NCI-H2227 treated with DMSO at 0.1 percent for 48 hours (cell line): ENCODE measurements around the gene SPATA25.
"Not testable (repeated sequence)": the region's sequence is repeated elsewhere in the genome, so short reads cannot be mapped to it uniquely, and the experiment has no call there.

ENCODE experiments used
- DNase-seq: peaks from one replicate; lab custom pipeline; 2025; lab: John Stamatoyannopoulos, UW

SPATA25 gene, protein sequence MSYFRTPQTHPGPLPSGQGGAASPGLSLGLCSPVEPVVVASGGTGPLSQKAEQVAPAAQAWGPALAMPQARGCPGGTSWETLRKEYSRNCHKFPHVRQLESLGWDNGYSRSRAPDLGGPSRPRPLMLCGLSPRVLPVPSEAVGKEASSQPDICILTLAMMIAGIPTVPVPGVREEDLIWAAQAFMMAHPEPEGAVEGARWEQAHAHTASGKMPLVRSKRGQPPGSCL

DNA sequence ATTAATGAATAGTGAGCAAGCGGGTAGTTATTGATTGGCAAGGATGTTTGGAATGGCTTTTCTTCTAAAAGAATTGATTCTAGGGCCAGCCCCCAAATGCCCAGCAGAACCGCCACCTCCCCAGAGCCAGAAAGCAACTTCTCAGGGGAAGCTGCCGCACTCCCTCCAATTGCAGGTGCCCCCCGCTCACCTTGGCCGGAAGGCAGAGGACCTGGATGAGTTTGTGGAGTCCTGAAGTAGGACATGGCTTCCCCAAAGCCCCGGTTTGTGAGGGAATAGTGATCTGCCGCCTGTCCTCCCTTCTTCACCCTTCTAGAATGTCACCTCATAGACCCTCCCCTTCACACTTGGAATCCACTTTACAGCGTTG lies at the start of gene SPATA25:
SPATA25 (minus strand) TSS at position 277 of the 370 bp plus-strand sequence; CDS start at position 245, 32 bp downstream.
- no peak for DNase-seq

DNA sequence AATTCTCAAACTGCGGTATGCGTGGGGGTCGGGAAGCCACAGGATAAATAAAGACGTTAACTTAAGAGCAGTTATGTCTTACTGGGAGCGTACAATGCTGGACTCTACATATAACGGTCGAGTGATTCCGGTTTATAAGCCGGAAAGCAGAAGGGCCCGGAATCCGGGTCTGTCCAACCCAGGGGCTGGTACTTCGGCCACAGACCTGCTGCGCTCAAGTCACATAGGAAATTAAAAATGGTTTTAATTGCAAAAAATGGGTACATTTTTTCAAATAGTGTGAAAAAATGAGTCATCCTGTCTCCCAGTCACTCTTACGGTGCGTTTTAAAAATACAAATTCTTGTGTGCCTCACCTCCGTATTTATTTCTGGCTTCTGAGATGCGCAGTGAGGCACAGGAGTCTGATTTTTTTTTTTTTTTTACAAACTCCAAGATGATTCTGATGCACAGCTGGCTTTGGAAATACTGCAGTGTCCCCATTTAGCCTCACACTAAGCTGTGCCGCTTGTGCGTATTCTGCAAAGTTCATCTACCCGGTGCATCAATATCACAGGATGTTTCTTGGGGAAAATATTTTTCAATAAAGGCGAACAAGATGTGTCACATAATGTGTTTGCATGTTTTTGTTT lies 48.1 kb upstream of the SPATA25 start:
- DNase-seq = no peak

DNA sequence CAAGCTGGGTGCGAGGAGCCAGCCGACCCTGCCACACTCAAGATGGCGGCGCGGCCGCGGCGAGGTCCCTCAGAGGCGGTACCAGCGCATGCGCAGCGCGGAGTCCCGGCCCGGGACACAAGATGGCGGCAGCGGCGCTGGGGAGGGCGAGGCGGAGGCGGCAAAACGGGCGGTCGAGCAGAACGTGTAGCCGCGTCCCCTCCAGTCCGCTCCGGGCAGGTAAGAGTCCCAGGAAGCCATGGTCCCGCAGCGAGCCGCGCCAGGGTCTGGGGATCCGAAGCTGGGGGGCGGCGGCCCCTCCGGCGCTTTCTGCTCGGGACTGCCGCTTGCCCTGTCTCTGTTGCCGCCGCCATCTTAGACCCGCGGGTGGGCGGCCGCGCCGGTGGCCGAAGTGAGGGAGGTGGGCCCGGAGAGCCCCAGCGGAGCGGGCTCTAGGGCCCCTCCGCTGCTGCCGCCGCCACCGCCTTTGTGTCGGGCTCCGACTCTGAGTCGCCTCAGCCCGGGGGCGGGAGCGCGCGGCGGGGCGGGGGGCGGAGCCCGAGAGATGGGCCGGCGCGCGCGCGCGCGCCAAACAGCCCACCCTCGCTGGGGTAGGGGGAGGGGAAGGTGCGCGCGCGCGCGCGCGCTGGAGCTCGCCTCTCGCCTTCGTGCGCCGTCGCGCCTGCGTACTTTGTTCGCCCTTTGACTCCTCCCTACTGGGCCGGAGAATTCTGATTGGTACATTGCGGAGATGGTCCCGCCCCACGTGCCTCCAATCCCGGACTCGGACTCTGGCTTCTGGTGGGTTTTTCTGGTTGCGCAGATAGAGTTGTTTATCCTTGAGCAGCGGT lies 47.4 kb upstream of the SPATA25 start, which contains the start of gene PCIF1:
PCIF1 (plus strand) TSS at position 98 of the 830 bp plus-strand sequence. CDS start 4,317 bp downstream, outside the sequence.
- peak; percentile 98 for DNase-seq

DNA sequence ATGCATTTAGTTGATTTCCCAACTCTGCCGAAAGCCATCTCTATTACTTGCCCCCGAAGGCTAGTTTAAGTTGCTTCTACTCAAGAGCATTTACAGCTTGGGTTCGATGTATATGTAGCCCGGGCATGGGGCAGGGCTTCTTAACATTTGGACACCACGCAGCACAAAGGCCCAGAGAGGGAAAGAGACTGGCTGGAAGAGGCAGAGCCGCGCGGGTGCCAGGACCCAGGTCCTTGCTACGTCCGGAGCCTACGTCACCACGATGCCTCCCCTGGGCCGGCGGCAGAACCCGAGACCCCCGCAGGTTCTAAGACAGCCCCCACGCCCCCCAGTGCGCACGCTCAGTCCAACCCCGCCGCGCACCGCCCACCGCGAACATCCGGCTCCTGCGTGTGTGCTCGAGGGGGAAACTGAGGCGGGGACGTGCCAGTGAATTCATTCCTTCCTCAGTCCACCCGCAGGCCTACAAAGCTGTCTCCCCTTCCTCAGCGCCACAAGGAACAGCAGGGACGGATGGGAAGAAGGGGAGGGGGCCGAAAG lies 46.7 kb upstream of the SPATA25 start:
- DNase-seq = peak; percentile 69

DNA sequence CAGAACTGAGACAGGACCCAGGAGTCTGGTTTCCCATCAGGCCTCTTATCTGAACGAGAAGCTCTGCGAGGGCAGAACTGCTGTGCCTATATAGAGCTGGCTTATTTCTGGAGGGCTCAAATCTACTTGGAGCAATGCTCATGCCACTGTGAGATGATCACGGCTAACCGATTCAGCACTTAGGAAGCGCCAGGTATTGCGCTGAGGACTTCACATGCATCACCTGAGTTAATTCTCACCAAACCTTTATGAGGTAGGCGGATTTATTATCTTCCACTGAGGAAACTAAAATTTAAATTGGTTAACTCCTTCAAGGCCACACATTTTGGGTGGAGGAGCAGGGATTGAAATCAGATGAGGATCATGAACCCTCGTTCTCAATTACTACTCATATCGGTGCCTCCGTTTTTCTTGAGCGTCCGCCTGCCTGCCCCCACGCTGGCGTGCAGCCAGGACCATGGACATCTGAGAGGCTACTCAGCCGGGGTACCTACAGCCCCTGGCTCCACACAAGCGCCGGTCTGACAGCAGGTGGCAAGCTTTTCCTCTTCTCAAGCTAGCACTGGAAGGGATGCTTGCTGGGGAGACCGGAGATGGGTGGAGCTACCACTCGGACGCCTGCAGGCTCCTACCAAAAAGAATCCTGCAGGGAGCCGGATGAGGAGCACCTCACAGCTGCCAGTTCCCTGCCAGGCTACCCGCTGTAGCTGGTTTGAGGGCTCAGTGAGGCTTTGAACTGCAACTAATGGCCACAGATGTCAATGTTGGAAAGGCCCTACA lies 46.0 kb upstream of the SPATA25 start:
- peak; percentile 84 for DNase-seq

DNA sequence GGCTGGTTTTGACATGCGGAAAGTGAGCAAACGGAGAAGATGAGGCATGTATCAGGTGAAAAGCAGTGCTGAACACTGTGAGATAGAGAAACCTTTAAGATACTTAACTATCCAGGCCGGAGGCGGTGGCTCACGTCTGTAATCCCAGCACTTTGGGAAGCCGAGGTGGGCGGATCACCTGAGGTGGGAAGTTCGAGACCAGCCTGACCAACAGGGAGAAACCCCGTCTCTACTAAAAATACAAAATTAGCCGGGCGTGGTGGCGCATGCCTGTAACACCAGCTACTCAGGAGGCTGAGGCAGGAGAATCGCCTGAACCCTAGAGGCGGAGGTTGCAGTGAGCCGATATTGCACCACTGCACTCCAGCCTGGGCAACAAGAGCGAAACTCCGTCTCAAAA lies 44.3 kb upstream of the SPATA25 start:
- not testable (repeated sequence) for DNase-seq

DNA sequence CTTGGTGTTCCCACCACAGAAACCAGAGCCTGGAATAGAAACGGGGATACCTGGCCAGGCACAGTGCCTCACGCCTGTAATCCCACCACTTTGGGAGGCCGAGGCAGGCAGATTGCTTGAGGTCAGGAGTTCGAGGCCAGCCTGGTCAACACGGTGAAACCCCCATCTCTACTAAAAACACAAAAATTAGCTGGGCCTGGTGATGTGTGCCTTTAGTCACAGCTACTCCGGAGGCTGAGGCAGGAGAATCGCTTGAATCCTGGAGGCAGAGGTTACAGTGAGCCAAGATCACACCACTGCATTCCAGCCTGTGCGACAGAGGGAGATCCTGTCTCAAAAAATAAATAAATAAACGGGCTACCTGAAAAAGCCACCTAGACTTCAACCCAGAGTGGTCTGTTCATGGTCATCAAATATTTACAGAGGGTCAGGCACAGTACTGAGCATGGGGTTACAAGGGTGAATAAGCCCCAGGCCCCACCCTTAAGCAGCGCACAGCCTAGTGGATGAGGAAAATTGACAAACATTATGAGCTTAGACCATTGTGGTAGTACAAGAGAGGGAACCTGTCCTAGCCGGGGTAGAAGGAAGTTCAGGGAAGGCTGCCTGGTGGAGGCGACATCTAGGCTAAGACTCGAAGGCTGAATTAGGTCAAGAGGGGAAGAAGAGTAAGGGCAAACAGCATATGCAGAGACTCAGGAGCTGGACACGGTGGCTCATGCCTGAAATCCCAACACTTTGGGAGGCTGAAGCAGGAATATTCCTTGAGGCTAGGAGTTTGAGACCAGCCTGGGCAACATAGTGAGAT lies 39.9 kb upstream of the SPATA25 start:
- no peak for DNase-seq

DNA sequence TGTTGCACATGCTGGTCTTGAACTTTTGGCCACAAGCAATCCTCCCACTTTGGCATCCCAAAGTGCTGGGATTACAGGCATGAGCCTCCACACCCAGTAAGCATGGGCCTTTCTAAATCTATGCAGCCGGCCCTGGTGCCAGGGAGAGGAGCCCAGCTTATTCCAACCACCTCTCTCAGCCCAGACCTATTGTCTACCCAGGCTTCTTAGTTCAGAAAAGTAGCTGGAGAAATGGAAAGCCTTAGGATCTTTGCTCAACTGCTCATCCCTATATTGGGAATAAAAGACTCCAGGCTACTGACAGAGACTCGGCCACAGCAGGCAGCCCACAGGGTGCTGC lies 39.3 kb upstream of the SPATA25 start:
- DNase-seq = no peak

DNA sequence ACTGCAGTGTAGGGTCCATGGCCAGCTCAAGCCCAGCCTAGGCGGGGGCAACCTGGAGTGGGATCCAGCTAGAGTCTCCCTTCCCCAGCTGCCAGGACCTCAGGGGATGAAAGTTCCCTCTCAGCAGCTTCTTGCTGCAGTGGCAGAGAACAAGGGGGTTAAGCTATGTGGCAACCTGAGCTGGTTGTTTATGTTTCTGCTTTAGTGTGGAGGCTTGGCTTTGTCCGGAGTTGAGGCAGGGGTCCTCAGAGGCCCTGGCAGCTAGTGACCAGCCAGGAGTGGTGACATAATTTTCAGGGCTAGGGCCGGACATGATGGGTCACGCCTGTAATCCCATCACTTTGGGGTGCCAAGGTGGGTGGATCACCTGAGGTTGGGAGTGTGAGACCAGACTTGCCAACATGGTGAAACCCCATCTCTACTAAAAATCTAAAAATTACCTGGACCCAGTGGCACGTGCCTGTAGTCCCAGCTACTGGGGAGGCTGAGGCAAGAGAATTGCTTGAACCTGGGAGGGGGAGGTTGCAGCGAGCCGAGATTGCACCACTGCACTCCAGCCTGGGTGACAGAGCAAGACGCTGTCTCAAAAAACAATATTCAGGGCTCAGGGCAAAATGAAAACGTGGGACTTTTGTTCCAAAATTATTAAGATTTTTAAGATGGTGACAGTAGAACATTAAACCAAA lies 38.5 kb upstream of the SPATA25 start:
- no peak for DNase-seq

DNA sequence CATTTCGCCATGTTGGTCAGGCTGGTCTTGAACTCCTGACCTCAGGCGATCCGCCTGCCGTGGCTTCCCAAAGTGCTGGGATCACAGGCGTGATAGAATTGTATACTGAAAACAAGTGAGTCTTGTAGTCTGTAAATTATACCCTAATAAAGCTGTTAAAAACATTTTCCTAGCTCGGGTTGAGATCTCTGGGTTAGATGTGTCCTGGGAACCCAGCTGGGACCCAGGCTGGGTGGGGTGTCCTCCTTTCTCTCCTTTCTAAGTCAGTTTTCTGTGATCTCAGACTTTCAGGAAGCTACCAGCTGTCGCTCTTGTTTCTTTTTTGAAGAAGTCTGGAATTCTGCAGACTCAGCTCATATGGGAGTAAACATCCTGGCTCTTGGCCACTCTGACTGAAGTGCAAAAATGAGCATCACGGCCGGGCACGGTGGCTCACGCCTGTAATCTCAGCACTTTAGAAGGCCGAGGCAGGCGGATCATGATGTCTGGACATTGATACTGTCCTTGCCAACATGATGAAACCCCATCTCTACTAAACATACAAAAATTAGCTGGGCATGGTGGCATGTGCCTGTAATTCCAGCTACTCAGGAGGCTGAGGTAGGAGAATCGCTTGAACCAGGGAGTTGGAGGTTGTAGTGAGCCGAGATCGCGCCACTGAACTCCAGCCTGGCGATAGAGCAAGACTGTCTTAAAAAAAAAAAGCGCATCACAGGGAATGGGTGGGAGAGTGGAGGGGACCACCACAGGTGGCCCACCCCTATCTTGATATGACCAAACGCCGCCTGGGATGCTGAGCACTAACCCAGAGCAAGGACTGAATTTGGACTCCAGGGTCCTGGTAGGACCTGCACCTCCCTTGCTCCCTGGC lies 37.2 kb upstream of the SPATA25 start:
- DNase-seq = no peak

DNA sequence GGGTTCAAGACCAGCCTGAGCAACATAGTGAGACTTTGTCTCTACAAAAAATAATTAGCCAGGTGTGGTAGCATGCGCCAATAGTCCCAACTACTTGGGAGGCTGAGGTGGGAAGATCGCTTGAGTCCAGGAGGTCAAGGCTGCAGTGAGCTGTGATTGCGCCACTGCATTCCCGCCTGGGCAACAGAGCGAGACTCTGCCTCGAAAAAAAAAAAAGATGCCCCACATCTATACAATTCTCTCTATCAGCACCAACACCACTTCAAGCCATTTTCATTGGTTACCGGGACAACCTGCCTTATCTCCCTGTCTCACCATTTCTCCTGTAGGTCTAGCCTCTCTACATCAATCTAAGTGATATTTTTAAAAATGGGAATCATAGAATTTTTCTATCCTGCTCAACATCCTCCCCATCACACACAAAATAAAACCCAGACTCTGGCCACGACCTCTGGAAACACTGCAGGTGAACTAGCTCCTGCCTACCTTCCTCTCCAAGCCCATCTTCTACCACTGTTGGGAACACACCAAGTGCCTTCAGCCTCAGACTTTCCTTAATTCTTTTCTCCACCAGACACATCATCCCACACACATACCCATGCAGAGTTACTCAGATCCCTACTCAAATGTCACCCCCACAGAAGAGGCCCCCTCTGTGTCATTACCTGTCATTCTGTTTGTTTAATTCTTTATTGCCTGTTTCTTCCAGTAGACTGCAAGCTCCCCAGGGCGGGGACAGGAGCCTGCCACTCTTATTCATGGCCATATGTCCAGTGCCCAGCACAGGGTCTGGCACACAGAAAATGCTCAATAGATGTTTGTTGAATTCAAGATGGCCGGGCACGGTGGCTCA lies 34.1 kb upstream of the SPATA25 start:
- no peak for DNase-seq

DNA sequence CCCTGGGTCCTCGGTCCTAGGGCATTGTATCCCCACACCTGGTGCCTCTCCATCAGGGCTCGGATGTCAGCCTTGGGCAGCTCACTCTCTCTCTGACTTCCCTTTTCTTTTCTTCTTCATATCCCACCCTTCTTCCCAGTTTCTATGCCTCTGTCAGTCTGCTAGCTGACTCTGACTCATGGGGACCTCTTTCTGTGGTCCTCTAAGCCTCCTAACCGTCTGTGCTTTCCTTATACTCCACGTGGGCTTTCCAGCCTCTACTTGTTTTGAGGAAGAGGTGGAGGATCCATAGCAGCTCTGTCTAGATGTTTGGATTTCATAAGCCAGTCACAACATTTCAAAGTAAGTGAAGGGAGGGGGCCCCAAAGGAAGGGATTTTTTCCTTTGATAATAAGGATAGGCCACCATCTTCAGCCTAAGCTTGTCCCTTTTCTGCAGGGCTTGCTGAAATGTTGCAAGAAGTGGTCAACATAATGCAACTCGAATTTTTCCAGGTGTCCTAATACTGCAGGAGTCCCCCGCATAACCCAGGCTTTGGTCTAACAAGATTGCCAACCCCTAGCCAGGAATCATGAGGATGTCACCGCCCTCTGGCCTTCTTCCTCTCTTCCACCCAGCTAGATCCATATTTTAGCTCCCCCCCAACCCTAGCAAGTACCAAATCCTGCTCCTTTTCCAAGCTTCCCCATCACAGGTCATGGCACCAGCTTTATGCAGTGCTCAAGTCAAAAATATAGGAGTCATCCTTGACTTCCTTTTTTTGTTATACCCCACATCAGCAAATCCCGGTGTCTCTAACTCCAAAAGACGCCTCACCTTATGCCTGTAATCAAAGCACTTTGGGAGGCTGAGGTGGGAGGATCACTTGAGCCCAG lies 33.3 kb upstream of the SPATA25 start:
- no peak for DNase-seq

DNA sequence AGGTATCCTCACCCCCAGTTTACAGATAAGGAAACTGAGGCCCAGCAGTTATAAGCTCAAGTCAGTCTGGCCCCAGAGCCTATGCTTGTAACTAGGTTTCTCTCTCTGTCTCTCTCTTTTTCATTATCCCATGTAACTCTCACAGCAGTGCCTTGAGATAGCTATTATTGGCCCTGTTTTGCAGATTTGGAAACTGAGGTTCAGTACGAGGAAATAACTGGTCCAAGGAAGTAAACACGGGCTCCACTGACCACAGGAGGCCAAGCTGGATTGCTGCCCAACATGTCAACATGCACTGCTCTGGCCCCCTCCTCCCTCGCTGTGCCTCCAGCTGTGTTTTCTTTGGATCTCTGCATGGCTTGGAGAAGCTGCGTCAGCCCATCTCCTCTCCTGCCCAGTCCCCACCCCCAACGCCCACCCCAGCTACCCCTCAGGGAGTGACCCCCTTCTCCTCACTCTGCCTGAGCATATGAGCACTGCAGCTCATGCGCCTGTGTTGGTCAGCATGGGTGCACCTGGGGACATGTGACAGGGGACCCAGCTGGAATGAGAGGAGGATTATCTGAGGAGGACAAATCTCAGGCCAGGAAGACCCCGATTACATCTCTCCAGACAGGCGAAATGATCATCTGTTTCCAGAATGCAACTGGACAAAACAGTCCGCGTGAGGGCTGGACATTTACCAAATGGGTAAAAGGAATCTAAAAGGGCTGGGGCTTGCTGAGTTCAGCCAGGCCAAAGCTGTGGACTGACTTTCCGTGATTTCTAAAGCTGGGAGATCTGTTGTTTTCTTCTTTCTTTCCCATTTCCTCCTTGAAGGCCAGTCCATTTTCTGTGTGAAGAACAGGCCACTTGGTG lies 32.3 kb upstream of the SPATA25 start:
- no peak for DNase-seq

DNA sequence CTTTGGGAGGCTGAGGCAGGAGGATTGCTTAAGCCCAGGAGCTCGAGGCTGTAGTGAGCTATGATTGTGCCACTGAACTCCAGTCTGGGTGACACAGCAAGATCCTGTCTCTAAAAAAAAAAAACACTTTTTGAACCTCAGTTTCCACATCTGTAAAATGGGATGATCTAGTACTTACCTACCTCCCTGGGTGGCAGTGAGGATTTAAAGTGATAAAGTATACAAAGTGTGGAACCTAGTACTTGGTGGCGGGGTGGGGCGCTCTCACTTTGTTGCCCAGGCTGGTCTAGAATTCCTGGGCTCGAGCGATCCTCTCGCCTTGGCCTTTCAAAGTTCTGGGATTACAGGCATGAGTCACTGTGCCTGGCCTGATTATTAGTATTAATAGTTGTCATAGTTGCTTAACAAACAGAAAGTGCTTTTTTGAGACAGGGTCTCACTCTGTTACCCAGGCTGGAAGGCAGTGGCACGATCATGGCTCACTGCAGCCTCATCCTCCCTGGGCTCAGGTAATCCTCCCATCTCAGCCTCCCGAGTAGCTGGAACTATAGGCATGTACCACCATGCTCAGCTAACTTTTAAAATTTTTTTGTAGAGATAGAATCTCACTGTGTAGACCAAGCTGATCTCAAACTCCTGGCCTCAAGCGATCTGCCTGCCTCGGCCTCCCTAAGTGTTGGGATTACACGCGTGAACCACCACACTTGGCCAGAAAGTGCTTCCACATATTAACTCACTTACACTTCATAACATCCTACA lies 31.5 kb upstream of the SPATA25 start:
- DNase-seq = no peak

DNA sequence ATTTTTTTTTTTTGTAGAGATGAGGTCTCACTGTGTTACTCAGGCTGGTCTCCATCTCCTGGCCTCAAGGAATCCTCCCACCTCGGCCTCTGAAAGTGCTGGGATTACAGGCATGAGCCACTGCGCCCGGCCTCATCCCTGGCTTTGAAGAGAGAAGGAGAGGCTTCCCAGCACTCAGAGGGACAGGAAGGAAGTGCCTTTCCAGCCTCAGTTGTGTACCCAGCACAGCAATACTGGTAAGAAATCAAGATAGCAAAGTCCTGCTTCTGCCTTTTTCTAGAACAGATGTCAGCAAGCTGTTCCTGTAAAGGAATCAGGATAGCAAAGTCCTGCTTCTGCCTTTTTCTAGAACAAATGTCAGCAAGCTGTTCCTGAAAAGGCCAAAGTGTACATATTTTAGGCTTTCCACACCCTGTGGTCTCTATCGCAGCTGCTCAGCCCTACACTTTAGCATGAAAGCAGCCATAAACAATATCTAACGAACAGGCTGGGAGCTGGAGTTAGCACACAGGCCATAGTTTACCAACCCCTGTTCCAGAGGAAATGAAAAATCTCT lies 30.8 kb upstream of the SPATA25 start:
- DNase-seq = no peak

DNA sequence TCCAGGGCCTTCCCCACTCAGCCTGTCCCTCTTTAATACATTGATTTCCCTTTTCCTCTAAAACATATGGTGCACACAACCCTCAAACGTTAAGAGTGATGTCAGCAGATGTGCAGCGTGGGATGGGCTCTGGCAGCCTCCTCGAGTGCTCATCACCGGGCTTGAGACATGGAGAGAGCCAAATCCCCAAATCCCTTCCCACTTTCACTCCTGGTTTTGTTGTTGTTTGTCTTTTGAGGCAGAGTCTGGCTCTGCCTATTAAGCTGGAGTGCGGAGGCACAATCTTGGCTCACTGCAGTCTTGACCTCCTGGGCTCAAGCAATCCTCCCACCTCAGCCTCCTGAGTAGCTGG lies 30.3 kb upstream of the SPATA25 start:
- no peak for DNase-seq
